ENCODE data around the gene TTLL5. TPM values are rescaled to one million over a fixed set of nuclear protein-coding genes. Genes with fewer than 3 reads are reported as not detected.

TTLL5 gene
- total and polyA plus RNA-seq, 10 of the 15 experiments (the other 5 are each of a cell fraction or from before 2014, with no cell fraction given) = 3.2 to 25.9 (median 13.8) TPM

GRCh38 chr14:75851574-75851866, 190.5 kb downstream of the TTLL5 start:
- Histone ChIP-seq H3K79me2 (ENCODE audit: control insufficient read depth, insufficient read depth, low read length) (no peaks in the 10 kb centered on the region), H3K27me3 (replicated peaks in 1 of 2; ENCODE audit: control insufficient read depth in 2 of 2, insufficient read depth in 2 of 2, low read length in 1 of 2) (no peaks in the 10 kb centered on the region), H3K36me3 (ENCODE audit: control insufficient read depth in 2 of 2, insufficient read depth in 2 of 2, low read length in 1 of 2) (no peaks in the 10 kb centered on the region), H3K4me1 (ENCODE audit: control insufficient read depth, insufficient read depth, low read length) (no peaks in the 10 kb centered on the region), H3K27ac (ENCODE audit: control insufficient read depth, insufficient read depth) (no peak overlapping the region), H2AFZ (ENCODE audit: control insufficient read depth, low read depth, low read length) (no peak overlapping the region), H4K20me1 (ENCODE audit: control insufficient read depth, insufficient read depth) (no peaks in the 10 kb centered on the region), H3K9me3 (replicated peaks; ENCODE audit: control insufficient read depth, insufficient read depth, low read length) (no peaks in the 10 kb centered on the region), H3K9ac (ENCODE audit: control insufficient read depth, insufficient read depth, low read length) (no peak overlapping the region), H3K4me3 (no peak overlapping the region), H3K4me2 (ENCODE audit: control insufficient read depth, insufficient read depth) (no peak overlapping the region)
- ChIA-PET POLR2A (no interaction called here), RAD21 (ENCODE audit: unreplicated experiment) (no interaction called here), CTCF (no interaction called here), SMC1A (ENCODE audit: uncharacterized antibody, unreplicated experiment) (interaction anchor here (1.4 kb wide), 1 partner anchor 23 kb away, joined by 4 read pairs; no protein-coding TSS in a partner anchor)
- in situ Hi-C loops (cut with MboI) (no loop called here), intact Hi-C loops (cut with micrococcal nuclease; ENCODE audit: unreplicated experiment) (no loop called here)
- WGBS (ENCODE audit: insufficient coverage, insufficient replicate concordance, low lambda C conversion rate, missing lambda C conversion rate) = 91% methylated on average over 6 of the region's 6 CpGs
- no peak for DNase-seq (ENCODE audit: low read depth, low spot score)
- ATAC-seq = no peak
- no TSS peak for BruUV-seq (replicated peaks)
- no peak for FAIRE-seq
- TF ChIP-seq ATF3 (IDR thresholded peaks at IDR 0.05; ENCODE audit: borderline replicate concordance, extremely low read depth, low read depth, low read length) = no peak

GRCh38 chr14:75854111-75854799, 193.2 kb downstream of the TTLL5 start:
- Histone ChIP-seq H2AFZ (ENCODE audit: control insufficient read depth, low read depth, low read length) (no peak overlapping the region), H3K4me1 (ENCODE audit: control insufficient read depth, insufficient read depth, low read length) (no peaks in the 10 kb centered on the region), H3K4me2 (ENCODE audit: control insufficient read depth, insufficient read depth) (no peak overlapping the region), H3K79me2 (ENCODE audit: control insufficient read depth, insufficient read depth, low read length) (no peaks in the 10 kb centered on the region), H3K27ac (ENCODE audit: control insufficient read depth, insufficient read depth) (no peak overlapping the region), H3K9me3 (replicated peaks; ENCODE audit: control insufficient read depth, insufficient read depth, low read length) (no peaks in the 10 kb centered on the region), H3K36me3 (ENCODE audit: control insufficient read depth in 2 of 2, insufficient read depth in 2 of 2, low read length in 1 of 2) (no peaks in the 10 kb centered on the region), H4K20me1 (ENCODE audit: control insufficient read depth, insufficient read depth) (no peaks in the 10 kb centered on the region), H3K27me3 (replicated peaks in 1 of 2; ENCODE audit: control insufficient read depth in 2 of 2, insufficient read depth in 2 of 2, low read length in 1 of 2) (no peaks in the 10 kb centered on the region), H3K4me3 (no peak overlapping the region), H3K9ac (ENCODE audit: control insufficient read depth, insufficient read depth, low read length) (no peak overlapping the region)
- intact Hi-C loops (cut with micrococcal nuclease; ENCODE audit: unreplicated experiment) (no loop called here), in situ Hi-C loops (cut with MboI) (no loop called here)
- FAIRE-seq (no peak), ATAC-seq (no peak), DNase-seq (ENCODE audit: low read depth, low spot score) (no peak)
- BruUV-seq (replicated peaks) = no TSS peak
- WGBS (ENCODE audit: insufficient coverage, insufficient replicate concordance, low lambda C conversion rate, missing lambda C conversion rate) = 90% methylated on average over 6 of the region's 6 CpGs
- RAD21 ChIA-PET (ENCODE audit: unreplicated experiment) = no interaction called here
- CTCF ChIA-PET = interaction anchor here (0.7 kb wide), 1 partner anchor 10 kb away, joined by 3 read pairs; no protein-coding TSS in a partner anchor
- SMC1A ChIA-PET (ENCODE audit: uncharacterized antibody, unreplicated experiment) = no interaction called here
- POLR2A ChIA-PET = no interaction called here
- TF ChIP-seq RFX5 (IDR thresholded peaks at IDR 0.05; ENCODE audit: low read depth, low read length) (no peak), TARDBP (IDR thresholded peaks at IDR 0.05; ENCODE audit: borderline replicate concordance) (no peak), CEBPB (IDR thresholded peaks at IDR 0.05; ENCODE audit: borderline replicate concordance in 1 of 2, low read depth in 2 of 2, low read length in 2 of 2) (no peak), USF1 (IDR thresholded peaks at IDR 0.05; ENCODE audit: borderline replicate concordance, extremely low read length, insufficient read depth, low read depth, low read length) (no peak), NR2C1 (IDR thresholded peaks at IDR 0.05) (no peak)
- TF ChIP-seq, protein P1, sequence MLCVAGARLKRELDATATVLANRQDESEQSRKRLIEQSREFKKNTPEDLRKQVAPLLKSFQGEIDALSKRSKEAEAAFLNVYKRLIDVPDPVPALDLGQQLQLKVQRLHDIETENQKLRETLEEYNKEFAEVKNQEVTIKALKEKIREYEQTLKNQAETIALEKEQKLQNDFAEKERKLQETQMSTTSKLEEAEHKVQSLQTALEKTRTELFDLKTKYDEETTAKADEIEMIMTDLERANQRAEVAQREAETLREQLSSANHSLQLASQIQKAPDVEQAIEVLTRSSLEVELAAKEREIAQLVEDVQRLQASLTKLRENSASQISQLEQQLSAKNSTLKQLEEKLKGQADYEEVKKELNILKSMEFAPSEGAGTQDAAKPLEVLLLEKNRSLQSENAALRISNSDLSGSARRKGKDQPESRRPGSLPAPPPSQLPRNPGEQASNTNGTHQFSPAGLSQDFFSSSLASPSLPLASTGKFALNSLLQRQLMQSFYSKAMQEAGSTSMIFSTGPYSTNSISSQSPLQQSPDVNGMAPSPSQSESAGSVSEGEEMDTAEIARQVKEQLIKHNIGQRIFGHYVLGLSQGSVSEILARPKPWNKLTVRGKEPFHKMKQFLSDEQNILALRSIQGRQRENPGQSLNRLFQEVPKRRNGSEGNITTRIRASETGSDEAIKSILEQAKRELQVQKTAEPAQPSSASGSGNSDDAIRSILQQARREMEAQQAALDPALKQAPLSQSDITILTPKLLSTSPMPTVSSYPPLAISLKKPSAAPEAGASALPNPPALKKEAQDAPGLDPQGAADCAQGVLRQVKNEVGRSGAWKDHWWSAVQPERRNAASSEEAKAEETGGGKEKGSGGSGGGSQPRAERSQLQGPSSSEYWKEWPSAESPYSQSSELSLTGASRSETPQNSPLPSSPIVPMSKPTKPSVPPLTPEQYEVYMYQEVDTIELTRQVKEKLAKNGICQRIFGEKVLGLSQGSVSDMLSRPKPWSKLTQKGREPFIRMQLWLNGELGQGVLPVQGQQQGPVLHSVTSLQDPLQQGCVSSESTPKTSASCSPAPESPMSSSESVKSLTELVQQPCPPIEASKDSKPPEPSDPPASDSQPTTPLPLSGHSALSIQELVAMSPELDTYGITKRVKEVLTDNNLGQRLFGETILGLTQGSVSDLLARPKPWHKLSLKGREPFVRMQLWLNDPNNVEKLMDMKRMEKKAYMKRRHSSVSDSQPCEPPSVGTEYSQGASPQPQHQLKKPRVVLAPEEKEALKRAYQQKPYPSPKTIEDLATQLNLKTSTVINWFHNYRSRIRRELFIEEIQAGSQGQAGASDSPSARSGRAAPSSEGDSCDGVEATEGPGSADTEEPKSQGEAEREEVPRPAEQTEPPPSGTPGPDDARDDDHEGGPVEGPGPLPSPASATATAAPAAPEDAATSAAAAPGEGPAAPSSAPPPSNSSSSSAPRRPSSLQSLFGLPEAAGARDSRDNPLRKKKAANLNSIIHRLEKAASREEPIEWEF (IDR thresholded peaks at IDR 0.05; ENCODE audit: insufficient replicate concordance, low read depth, low read length) = no peak
- TF ChIP-seq, protein P2, sequence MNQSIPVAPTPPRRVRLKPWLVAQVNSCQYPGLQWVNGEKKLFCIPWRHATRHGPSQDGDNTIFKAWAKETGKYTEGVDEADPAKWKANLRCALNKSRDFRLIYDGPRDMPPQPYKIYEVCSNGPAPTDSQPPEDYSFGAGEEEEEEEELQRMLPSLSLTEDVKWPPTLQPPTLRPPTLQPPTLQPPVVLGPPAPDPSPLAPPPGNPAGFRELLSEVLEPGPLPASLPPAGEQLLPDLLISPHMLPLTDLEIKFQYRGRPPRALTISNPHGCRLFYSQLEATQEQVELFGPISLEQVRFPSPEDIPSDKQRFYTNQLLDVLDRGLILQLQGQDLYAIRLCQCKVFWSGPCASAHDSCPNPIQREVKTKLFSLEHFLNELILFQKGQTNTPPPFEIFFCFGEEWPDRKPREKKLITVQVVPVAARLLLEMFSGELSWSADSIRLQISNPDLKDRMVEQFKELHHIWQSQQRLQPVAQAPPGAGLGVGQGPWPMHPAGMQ (IDR thresholded peaks at IDR 0.05; ENCODE audit: borderline replicate concordance) = no peak
